Measurements from ENCODE around the gene STAP2.

DNA sequence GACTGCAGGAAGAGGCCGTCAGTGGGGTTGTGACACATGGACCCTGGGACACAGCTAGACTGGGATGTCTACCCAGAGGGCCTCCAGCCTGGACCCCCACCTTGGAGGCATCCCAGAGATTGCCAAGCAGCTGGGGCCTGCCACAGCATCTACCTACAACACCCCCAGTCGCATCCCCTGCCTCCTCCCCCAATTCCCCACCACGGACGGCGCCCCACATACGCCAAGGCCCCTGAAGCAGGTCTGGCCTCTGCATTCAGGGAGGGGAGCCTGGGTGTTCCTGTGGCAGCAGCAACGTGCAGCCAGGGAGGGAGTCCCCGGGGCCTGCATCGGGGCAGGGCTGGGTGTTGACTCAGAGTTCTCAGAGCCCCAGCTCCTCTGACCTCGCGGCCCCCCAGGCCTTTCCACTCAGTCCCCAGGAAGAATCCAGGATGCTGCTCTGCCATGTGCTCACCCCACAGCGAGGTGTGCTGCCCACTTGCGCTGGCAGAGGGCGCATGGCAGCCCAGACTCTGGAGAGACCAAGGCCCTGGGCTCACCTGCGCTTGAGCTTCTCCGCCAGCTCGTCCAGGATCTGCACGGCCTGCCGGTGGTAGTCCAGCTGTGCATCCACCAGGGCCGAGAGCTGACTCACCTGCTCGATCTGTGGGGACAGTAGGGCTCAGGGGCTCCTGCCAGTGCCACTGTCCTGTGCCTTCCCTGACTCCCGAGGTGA lies 24.4 kb upstream of the STAP2 start:
- TF ChIP-seq, protein P1, sequence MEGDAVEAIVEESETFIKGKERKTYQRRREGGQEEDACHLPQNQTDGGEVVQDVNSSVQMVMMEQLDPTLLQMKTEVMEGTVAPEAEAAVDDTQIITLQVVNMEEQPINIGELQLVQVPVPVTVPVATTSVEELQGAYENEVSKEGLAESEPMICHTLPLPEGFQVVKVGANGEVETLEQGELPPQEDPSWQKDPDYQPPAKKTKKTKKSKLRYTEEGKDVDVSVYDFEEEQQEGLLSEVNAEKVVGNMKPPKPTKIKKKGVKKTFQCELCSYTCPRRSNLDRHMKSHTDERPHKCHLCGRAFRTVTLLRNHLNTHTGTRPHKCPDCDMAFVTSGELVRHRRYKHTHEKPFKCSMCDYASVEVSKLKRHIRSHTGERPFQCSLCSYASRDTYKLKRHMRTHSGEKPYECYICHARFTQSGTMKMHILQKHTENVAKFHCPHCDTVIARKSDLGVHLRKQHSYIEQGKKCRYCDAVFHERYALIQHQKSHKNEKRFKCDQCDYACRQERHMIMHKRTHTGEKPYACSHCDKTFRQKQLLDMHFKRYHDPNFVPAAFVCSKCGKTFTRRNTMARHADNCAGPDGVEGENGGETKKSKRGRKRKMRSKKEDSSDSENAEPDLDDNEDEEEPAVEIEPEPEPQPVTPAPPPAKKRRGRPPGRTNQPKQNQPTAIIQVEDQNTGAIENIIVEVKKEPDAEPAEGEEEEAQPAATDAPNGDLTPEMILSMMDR (IDR thresholded peaks at IDR 0.05): peak in 1 of 7 experiments; percentile 7
- no peak for TF ChIP-seq EP300 (IDR thresholded peaks at IDR 0.05)
- no peak for TF ChIP-seq POLR2AphosphoS5 (IDR thresholded peaks at IDR 0.05)

Measured in stomach (tissue), 4 donors.